Stimulated activated CD8-positive, alpha-beta memory T cell treated with anti-CD3 and anti-CD28 coated beads, Interleukin-4, amount 100 ng/mL, for 1 hour (primary cell): ENCODE measurements around the gene SUN2.

Source experiments
- DNase-seq, 2 donors: peaks; one replicate each; pipeline ENCODE4 v3.0.0-alpha.2; 2020; ENCODE audit warnings: low read depth in 2 of 2, low spot score in 1 of 2

Gene SUN2

DNA sequence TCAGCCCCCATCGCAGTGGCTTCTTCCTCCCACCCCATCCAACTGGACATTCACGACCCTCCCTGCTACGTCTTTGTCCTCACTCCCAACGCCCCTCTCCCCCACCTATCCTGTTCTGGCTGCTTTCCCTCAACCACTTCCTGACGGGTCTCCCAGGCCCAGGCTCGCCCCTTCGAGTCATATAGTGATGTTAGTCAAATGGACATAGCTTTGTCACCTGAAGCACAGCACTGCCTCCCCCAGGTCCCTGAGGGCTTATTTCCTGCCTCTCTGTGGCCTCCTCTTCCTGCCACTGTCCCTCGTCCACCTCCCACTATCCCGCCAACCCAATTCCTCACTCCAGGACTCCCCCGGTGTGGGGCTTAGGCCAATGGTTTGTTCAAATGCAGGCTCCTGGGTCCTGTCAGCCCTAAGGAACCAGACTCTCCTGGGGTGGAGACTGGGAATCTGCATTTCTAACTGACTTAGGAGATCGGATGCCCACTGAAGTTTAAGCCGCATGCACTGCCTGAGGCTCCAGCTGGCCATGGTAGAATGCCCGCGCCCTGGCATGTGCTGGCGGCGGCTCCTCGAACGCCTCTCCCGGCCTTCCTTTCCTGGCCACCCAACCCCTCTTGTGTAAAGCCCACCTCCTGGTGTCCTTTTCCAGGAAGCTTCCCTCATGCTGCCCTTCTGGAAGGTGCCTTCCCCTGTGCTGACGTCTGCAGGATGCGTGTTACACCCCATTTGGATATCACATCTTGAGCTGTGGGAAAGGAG lies 18.3 kb downstream of the SUN2 start:
- no peak for DNase-seq

DNA sequence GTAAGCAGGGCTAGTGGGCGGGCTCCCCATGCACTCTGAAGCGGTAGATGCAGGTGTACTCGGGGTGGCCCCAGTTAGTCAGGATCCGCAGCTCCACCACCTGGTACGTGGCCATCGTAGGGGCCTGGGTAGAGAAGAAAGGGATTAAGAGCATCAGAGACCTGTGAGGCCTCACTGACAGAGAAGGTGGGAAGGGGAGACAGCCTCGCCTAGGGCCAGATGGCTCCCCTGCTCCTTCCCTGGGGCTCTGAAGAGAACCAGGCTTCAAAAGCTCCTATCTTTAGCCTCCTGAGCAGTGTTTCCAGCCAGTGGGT lies 19.6 kb downstream of the SUN2 start:
- no peak for DNase-seq

DNA sequence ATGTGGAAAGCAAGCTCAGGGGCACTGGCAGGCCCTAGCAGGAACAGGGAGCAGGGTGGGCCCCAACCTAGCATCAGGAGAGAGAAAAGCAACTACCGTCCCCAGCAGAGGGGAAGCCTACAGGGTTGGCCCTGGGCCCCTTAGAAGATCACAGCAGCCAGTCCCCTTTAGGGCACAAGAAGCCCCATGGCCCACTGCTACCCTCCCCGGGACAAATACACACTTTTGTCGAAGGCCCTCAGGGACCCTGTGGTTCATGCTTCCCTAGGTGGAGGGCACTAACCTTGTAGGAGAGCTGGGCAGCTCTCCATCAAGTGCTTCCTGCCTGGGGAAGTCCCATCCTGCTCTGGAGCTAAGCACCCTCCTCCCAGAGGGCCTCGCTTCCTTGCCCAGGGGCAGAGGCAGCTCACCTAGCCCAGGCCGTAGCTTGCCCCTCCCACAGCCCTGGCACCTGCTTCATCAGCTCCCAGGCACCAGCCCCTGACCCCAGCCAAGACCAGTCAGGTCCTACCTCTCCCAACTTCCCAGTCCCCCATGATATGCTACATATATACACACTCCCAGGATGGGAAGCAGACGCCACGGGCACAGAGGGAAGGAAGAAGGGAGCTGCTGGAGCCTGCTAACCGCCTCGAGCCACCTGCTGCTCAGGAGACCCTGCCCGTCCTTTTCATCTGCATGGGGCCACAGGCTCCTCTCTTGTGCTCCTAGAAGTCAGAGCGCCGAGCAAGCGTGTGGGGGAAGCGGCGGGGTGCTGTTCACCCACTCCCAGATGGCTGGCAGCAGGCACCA lies 20.1 kb downstream of the SUN2 start:
- no peak for DNase-seq

DNA sequence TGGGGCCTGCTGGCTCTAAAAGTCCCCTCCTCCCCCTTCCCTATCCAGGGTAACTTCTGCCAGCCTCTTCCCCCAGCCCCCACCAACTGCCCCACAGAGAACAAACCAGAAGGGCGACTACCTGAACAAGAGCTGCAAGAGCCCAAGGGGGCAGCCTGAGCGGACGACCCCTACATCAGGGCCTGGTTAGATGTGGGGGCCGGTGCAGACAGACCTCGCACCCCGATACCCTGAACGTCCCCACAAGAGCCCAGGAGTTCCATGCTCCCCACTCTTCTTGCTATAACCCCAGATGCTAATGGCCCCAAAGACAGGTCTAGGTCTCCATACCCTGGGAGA lies 20.7 kb downstream of the SUN2 start:
- DNase-seq, result no peak

DNA sequence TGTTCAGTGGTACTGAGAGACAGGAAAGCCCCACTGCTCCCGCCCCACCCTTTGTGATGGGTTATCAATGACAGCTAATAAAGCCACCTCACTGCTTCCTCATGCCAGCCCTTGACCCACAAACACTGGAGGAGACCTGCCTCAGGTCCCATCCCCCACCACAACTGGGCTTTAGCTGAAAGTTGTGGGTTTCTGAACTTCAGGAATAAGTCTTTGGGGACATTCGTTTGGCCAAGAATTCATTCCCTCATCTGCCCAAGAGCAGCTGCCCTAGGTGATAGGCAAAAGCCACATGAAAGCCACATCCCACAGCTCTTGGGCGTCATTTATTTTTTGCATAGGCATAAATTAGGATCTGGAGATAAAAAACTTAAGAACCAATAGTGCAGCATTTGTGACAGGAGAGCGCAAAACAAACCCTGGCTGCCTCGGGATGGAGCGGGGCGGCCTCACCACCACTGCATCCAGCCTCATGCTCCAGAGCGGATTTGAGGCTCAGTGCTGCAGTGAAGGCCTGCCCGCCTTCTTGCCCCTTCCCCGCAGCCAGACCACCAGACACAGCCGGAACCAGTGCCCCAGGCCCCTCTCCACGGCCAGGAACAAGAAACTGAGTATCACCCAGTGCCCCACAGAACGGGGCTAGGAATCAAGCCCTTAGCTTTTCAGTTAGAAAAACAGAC lies 21.2 kb downstream of the SUN2 start:
- DNase-seq, result no peak

DNA sequence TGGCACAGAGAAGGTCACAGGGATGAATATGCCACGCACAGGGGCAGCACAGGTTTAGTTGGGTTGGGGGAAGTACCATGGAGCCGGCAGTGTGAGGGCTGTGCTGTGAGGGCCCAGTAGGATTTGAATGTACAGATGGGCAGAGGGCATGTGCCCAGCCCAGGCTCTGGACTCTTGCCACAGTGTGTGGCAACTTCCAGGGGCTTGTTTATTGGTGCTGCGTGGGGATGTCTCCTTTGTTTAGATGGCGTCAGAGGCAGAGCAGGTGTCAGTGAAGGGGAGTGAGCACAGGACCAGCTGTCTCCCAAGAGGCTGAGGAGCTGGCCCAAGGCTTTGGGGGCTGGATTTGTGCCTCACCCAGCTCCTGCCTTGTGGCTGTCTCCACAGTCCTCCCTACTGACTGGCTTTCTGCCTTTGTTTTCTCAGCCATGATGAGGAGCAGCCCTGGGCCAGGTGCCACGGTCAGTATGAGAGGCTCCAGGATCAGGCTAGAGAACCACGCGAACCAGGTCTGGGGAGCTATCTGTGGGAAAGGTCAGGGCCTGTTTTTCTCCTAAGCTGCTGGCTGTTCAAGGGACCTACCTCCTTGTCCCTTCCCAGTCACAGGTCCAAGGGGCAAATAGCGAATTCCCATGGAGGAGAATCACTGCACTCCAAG lies 21.9 kb downstream of the SUN2 start:
- DNase-seq, result no peak

DNA sequence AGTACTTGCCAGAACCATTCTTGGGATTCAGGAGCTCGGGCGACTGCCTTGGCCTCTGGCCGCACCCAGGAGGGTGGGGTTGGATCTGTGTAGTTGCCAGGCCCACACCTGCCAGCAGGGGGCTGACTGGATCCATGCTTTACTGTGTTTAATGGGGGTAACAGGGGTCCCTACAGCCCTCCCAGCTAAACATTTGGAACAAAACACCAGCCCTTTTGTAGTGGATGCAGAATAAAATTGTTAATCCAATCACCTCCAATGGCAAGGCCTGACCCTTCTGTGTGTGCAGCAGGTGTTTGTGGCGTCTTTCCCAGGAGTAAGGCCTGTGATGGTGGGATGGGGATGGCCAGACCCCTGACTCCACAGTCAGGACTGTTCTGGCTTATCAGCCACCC lies 22.5 kb downstream of the SUN2 start:
- DNase-seq, result no peak

DNA sequence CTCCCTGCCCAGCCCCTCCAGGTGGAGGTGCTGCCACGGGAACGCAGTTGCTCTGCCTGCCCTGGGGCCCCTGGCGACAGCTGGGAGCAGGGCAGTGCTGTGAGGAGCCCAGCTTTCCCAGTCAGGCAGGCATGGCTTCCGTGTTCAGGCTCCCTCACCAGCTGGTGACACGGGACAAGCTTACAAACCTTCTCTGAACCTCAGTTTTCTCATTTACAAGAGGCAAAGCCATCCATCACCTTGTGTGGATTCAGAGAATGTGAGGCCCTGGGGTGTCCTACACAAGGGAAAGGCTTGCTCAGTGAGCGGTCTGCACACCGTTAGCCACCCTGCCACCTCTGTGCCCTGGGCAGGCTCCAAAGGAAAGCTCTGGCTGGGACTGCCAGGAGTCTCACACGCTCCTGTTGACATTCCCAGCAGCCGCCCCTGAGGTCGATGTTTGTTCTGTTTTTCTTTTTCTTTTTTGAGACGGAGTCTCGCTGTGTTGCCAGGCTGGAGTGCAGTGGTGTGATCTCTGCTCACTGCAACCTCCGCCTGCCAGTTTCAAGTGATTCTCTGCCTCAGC lies 23.5 kb downstream of the SUN2 start:
- DNase-seq, result no peak

DNA sequence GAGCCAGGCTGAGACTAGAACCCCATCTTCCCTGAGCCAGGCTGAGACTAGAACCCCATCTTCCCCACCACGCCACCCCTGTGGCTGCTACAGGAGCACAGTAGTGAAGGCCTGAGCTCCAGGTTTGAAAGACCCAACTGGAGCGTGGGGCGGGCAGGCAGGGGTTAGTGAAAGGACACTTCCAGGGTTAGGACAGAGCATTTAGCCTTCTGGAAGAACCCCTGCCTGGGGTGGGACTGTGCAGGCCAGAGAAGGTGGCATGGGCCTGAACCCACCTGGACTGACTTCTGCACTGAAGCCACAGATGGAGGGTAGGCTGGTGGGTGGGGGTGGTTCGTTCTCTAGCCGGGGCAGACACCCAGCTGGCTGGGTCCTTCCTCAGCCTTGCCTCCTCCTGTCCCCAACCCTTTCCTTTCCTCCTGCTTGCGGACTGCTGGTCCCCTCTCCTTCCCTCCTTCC lies 24.1 kb downstream of the SUN2 start:
- DNase-seq, result no peak

DNA sequence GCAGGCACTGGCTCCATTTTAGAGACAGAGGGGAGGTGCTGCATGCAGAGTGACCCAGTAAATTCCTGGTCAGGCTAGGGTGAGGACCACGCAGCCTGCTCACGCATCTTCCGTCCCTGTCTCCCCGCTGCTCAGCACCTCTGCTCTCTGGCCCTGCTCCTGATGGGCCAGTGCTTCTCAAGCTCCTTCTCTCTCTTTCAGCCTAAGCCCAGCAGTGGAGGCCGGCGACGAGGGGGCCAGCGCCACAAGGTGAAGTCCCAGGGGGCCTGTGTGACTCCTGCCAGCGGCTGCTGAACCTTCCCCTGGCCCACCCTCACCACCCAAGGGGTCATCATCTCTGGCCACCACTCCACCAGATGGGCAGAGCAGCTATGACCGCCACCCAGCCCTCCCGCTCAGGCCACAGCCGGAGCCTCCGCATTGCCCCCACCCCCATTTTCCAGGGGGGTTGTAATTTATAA lies 25.4 kb downstream of the SUN2 start:
- no peak for DNase-seq

DNA sequence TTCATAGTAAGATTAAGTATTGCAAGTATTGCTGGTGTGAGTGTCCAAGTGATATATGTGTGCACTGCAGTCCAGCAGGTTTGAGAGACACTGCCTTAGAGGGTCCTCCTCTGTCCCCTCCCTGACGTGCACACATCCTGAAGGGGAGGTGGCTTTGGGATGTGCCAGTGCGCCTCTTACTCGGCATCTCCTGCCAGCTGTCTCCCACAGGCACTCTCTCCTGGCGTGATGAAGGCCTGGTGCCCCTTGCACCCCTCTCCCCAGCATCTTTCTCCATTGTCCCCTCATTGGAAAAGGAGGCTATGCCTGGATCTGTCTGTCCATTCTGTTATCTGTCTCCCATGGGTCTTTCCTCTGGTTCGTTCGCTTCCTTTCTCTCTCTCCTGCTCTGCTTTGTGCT lies 25.9 kb downstream of the SUN2 start:
- no peak for DNase-seq

DNA sequence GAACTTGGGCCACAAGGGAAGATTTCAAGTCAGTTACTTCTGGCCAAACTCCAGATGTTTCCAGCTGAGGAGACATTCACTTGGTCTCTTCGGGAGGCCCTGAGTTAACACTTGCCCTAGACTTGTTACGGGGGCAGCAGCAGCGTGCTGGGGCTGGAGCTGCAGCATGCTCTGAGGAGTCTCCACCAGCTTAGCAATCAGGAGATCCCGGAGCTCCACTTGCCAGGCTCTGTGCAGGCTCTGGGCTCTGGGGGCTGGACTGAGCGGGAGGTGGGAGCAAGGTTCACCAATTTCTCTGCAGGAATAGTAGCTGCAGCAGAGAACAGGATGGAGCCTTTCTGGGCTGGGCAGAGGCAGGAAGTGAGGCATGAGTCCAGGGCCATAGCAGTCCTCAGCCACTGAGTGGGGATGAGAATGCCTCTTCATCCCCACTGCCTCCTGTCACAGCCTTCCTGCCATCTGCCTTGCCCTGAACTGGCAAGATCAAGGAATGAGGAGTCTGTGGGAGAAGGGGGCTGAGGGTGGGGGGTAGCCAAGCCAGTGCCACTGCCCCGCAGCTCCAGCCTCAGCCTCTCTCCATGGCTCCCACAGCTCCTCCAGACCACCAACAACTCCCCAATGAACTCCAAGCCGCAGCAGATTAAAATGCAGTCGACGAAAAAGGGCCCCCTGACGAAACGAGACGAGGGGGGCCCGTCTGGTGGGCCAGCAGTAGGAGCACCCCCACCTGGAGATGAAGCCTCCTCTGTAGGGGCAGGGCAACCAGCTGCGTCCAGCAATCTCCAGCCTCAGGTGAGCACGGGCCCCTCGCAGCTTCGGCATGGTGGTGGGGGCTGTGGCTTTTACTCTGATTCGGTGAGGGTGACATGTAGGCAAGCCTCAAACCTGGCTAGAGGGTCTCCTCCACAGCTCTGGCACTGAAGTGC lies 26.7 kb downstream of the SUN2 start:
- DNase-seq, result no peak

DNA sequence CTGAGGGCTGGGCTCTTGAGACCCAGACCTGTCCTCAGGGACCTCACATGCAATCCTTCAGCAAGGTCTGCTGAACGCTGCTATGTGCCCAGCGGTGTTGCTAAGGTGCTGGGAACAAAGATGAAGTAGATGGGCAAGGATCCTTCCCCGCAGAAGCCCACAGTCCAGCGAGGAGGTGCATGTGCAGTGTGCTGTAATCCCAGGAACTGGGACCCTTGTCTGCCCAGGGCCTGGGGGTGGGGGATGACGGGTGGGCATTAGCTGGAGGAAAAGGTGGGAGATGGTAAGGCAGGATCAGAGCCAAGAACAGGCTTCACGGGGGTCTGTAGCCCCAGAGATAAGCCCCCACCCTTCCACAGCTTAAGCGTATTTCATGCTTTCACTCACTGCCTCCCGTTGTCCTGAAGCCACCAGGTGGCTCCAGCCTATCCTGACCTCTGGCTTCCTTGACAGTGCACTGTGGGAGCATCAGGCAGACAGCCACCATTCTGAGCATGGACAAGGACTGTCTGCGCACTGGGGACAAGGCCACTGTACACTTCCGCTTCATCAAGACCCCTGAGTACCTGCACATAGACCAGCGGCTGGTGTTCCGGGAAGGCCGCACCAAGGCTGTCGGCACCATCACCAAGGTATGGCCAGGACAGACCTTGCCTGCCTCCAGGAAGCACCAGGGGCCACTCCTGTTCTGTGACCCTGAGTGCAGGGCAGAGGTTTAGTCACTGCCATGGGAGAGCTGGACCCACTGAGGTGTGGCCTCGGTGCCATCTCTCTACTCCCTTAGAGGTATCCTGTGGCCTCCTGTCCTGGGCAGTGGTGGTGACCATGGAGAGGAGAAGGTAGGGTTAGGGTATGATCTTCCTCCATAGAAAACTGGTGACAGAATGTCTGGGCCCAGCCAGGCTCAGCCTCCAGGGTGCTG lies 28.0 kb downstream of the SUN2 start:
- DNase-seq, result no peak

DNA sequence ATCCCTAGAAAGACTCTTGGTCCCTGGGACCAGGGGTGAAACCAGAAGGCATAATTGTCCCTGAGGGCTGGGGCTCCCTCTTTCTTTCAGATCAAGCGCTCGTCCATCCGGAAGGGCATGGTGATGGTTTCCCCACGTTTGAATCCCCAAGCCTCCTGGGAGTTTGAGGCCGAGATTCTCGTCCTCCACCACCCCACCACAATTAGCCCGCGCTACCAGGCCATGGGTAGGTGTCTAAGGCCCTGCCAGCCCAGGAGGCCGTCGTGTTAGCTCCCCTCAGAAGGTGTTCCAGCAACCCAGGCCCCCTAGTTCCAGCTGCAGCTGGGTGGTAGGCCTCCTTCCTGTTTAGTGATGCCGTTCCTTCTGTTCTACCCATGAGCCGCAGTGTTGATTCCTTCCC lies 28.7 kb downstream of the SUN2 start:
- no peak for DNase-seq

DNA sequence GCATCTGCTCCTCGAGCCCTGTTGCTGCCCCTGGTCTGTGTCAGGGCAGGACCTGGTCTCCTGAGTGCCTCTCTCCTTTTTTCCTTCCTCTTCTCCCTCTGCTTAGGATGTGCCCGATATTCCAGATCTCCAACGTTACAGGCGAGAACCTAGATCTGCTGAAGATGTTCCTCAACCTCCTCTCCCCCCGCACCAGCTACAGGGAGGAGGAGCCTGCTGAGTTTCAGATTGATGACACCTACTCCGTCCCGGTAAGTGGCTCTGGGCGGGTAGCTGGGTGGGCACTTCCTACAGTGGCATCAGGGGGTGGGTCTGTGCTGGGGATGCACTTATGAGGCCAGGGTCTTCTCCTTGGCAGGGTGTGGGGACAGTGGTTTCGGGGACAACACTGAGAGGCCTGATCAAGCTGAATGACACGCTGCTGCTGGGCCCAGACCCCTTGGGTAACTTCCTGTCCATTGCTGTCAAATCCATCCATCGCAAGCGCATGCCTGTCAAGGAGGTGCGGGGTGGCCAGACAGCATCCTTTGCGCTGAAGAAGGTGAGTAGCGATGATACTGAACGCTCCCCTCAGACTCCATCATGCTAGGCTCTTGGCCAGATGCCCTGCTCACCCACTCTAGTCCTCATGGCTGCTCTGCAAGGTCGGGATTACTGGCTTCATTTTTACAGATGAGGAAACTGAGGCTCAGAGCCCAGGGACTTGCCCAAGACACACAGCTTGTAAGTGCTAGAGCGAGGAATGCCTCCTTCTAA lies 29.7 kb downstream of the SUN2 start:
- no peak for DNase-seq

DNA sequence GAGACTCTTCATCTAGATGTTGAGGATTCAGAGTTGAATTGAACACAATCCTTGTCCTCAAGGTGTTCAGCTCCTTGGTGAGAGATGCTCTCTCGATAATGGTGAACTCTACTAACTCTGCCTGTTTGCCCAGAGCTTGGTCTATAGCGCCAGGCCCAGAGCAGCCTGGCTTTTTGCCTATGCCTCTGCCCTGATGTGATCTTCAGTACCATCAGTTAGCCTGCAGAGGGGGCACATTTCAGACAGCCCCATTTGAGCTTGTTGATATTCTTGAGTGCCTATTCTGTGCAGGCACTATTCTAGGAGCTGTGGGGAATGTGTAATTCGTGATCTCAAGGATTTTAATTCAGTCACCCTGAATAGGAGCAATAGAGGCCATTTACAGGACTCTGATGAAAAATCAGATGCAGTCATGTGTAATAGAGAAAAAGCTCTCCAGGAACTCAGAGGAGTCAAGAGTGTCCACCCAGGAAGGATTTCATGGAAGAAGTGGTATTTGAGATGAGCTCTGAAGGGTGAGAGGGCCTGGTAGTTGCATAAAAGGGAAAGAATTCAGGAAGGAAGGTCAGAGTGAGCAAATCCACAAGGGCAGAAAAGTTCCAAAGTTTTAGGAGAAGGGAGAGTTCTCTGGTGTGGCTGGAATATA lies 30.7 kb downstream of the SUN2 start:
- no peak for DNase-seq

DNA sequence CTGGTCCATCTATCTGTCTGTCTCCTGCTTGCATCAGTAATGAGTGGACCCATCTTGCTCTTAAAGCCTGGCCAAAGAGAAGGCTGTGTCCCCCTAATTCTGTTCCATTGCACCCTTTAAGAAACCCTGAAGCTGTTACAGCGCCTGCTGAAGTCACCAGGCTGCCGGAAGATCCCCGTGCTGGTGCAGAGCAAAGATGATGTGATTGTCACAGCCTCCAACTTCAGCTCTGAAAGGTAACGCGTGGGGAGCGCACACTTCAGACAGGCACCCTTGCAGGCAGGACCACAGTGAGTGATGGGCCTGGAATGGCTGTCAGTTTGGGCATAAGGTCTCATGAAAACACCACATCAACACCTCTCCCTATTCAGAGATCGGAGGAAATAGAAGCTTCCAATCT lies 31.6 kb downstream of the SUN2 start:
- DNase-seq, result no peak

DNA sequence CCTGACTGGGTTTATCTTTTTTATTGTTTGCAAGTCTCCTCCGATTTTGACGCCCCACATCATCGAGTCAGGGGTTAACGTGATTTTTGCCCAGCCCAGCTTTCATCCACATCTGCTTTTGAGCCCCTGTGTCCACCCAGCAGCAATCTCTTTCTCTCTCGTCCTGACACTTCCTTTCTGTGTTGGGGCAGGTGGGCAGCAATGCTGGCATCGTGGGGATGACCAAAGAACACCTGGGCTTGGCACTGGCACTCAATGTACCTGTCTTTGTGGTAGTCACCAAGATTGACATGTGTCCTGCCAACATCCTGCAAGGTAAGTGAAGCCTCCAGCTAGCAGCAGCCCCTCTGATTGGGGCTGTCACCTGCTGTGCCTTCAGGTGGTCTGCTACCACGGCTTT lies 34.2 kb downstream of the SUN2 start:
- no peak for DNase-seq
